Measurements from ENCODE around the gene ZNF324B. TPM values are rescaled to one million over a fixed set of nuclear protein-coding genes. Genes with fewer than 3 reads are reported as not detected.
"Not testable (repeated sequence)": the region's sequence is repeated elsewhere in the genome, so short reads cannot be mapped to it uniquely, and the experiment has no call there.

ZNF324B gene
- total RNA-seq, result 4.8 and 7.1 TPM in 2 replicates

DNA sequence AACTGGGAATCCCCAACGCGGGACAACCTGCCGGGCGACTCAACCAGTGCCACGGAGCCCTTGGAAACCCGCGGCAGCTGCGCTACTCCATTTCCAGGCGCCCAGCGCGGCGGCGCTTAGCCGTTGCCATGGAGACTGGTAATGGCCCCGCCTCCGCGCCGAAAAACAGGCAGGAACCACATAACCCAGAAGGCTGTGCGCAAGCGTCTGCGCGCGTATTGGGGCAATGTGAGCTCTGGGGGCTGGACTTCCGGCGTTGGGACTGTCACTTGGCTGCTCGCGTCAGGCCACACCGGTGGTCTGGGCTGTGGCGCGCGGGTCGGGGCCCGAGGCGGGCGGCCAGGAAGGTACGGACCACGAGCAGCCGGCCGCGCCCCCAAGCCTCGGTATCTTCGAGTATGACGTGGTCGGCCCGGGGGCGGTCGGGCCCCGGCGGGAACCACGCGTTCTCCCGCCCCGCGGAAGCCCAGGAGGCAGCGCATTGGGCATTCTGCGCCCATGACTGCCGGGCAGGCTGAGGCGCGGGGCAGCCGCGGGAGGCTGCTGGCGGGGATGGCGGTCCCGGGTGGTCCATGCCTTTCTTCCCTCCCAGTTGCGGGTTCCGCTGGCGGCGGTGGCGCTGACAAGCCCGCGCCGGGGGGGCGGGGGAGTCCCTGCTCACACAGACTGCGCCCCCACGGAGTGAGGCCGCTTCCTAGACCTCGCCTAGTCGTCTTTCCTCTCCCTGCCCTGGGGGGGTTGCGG is at the start of gene ZNF324B:
Gene ZNF324B, plus strand, starts transcription at position 265 of the 744 bp plus-strand sequence. CDS start 2,080 bp downstream, outside the sequence.
- DNase-seq (ENCODE audit: low read depth in 2 of 2), result peak; percentile 96 to 97

DNA sequence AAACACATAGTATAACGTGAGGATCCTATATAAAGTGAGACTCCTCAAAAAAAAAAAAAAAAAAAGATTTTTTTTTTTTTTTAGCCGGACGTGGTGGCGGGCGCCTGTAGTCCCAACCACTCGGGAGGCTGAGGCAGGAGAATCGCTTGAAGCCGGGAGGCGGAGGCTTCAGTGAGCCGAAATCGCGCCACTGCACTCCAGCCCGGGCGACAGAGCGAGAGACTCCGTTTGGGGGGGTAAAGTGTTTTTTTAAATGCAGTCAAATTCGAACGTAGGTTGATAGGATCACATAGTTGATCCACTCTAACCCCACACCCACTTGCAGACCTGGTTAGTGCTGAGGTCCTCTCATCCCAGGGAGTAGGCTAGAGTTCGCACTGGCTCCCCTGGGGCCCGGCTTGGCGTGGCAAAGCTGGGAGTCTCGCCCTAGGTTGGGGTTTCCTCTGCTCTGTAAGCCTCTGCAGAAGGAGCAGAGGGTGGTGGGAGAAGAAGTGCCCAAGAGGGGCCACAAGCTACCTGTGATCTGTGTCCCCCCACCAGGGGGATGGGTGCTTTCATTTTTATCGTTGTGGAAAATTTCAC is 49.5 kb upstream of the ZNF324B start:
- DNase-seq (ENCODE audit: low read depth in 2 of 2), result no peak

DNA sequence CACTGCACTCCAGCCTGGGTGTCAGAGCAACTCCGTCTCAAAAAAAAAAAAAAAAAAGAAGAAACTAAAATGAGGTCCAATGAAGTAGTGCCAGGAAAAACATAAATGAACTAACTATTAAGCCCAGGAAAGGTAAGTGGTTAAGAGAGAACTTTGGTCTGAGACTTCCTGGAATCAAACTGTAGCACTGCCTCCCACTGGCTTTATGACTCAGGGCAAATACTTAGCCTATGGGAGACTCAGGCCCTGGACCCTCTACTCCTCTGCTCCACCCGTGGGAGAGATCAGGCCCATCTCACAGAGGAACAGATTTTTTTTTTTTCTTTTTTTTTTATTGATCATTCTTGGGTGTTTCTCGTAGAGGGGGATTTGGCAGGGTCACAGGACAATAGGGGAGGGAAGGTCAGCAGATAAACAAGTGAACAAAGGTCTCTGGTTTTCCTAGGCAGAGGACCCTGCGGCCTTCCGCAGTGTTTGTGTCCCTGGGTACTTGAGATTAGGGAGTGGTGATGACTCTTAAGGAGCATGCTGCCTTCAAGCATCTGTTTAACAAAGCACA is 47.4 kb upstream of the ZNF324B start:
- not testable (repeated sequence) for DNase-seq (ENCODE audit: low read depth in 2 of 2)

DNA sequence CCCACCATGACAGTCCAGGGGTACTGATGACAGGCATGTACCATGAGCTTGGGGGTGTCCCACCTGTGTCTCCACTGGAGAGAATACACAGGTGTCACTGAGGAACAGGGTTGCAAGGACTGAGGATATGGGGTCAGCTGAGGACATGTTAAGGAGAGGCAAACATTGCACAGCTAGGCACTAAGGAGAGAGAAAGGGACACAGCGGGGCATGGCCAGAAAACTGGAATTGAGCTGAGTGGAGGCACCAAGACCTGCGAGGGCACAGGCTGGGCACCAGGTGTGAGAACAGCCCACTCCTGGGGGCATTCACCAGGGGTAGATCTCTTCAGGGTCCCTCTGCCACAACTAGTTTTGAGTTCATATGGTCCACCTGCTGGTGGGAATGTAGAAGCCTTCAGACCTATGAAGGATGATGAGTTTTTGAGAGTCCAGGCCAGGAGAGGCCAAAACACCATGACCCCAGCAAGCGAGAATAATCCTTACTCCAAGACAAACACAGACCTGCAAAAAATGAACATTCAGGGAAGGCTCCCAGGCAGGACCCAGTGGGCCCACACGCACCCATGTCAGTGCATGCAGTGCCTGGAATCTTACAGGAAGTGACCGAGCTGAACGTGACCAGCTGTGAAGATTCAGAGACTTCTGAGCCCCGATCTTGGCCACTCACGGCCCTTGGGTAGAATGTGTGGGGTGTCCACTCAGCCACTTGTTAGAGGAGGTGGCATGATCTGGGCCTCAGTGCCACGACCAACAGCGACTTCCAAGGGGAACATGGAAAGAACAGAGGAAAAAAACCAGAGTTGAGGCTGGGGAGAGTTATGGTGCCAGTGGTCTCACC is 44.4 kb upstream of the ZNF324B start:
- DNase-seq (ENCODE audit: low read depth in 2 of 2), result no peak

DNA sequence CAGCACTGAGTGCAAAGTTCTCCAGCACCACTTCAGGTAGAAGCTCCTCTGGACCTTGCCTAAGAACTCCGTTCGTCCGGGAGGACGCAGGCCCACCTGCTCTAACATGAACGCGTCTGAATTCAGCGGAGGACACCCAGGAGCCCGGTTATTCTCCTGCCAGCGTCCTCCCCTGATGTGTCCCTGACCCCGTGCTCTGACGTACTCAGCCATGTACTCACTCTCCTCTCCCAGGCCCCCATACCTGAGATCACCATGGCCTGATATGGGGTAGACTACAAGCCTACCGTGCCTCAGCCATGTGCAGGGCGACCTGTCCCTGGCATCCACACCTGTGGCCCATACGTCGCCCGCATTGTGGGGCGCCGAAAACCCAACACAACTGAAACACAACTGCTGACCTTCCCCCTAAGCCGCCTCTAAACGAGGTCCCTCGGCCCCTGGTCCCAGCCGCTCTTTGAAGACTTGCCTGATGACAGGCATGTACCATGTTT is 43.7 kb upstream of the ZNF324B start:
- DNase-seq (ENCODE audit: low read depth in 2 of 2), result peak in 1 of 2 donors; percentile 24

DNA sequence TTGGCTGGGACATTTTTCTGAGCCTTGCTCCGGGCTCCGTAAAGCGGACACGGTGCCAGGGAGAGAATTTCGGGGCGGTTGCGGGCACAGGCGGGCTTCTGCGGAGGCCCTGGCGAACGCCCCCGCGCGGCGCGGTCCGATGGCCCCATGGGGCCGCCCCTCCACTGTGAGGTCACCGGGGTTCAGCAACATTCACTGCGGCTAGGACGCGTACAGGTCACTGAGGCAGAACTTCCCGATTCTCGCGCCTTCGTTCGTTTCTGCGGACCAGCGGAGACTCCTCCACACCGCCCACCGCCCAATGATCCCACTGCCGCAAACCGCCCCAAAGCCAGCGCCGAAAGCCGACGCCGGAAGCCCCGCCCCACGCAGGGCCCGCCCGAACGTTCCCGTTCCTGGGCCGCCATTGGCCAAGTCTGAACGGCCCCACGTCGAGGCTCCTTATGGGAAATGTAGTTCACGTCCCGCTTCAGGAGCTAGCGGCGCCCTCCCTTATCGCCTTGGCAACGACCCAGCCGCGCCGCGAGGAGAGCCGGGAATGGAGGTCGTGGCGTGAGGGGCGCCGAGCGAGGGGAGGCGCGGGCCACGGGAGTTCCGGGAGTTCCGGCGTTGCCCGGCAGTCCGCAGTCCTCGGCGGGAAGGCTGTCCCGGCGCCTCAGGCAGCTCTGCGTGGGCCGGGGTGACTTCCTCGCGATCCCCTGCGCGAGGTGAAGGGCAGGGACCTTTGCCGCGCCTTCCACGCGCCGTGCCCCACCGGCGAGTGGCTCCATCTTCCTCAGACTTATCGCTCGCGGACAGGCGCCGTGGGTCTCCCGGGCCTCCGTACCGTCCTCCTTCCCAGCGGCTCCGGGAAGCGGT is 43.0 kb upstream of the ZNF324B start, which contains the start of gene ZNF584:
Gene ZNF584, plus strand, starts transcription at position 498 of the 858 bp plus-strand sequence. CDS start 499 bp downstream, outside the sequence.
- DNase-seq (ENCODE audit: low read depth in 2 of 2), result peak; percentile 95 to 96

DNA sequence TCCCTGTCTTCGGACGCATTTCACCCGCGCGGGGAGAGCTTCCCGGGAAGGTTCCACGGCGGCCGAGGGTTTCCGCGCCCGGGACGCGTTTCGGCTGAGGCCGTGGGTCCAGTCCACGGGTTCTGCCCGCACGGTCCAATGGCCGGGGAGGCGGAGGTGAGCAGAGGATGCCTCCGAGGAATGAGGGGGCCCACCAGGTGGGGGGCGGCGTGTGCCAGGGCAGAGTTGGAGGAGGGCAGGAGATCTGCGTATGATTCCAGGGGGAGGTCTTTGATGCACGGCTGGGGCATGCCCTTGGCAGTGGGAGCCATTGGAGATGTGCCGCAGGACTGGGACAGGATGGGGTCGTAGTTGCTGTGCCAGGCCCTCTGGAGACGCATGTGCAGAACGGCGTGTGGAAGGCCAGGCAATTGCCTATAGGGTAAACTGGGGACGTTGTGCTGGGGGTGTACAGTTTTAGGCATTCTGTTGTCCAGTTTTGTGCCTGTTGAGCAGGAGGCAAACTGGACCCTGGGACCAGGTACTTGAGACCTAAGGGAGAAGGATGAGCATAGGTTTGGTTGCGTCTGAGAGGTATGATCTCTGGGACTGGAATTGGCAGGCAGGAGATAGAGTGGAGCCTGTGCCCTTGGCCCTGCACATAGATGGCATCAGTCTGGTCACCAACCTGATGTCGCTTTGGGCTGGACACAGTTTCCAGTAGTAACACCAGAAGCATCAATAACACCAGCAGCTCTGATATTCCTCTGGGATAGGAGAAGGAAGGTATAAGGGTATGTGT is 42.2 kb upstream of the ZNF324B start:
- peak; percentile 36 to 51 for DNase-seq (ENCODE audit: low read depth in 2 of 2)

DNA sequence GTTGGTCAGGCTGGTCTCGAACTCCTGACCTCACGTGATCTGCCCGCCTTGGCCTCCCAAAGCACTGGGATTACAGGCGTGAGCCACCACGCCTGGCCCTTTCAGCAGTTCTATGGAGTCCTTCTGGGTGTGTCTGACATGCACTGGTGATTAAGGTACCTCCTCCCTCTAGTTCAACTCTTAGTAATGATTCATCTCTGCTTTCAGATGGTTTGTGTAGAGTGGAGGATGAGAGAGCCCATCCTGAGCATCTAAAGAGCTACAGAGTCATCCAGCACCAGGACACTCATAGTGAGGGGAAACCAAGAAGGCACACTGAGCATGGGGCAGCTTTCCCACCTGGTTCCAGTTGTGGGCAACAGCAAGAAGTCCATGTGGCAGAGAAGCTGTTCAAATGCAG is 34.8 kb upstream of the ZNF324B start:
- DNase-seq (ENCODE audit: low read depth in 2 of 2), result no peak

DNA sequence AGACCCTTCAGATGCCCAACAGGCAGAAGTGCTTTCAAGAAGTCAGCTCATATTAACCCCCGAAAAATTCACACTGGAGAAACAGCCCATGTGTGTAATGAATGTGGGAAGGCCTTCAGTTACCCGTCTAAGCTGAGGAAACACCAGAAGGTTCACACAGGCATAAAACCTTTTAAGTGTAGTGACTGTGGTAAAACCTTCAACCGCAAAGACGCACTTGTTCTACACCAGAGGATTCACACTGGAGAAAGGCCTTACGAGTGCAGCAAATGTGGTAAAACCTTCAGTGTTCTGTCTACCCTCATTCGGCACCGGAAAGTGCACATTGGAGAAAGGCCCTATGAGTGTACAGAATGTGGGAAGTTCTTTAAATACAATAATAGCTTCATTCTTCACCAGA is 34.4 kb upstream of the ZNF324B start:
- DNase-seq (ENCODE audit: low read depth in 2 of 2), result no peak

DNA sequence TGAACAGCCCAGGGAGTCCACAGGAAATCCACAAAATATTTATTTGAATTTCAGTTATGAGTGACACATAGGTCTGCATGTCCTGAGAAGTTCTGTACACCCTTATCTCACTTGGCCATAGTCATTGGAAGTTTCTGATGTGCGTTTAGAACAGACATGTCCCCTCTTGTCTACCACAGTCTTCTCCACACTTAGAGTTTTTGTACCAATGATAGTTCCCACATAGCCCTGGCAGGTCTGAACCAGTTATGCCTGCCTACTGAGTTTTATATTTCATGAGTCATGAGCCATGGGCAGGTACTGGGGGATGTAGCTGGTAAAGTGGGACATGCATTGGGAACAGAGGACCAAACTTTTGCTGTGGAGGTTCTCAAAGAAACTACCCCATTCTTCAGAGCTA is 22.8 kb upstream of the ZNF324B start:
- DNase-seq (ENCODE audit: low read depth in 2 of 2), result no peak

DNA sequence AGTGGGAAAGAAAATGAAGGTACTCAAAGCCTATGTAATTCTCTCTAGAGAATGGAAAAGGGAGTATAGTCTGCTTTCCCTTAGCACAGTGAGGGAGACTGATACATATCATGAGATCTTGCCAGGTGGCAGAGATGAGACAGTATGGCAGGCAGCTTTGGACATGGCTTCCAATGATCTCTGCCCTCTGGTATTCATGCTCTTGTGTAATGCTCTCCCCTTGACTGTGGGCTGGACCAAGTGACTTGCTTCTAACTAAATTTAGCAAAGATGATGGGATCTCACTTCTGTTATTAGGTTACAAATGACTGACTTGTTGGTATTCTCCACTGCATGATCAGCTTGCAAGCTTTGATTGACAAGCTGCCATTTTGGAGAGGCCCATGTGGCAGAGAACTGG is 21.7 kb upstream of the ZNF324B start:
- DNase-seq (ENCODE audit: low read depth in 2 of 2), result no peak

DNA sequence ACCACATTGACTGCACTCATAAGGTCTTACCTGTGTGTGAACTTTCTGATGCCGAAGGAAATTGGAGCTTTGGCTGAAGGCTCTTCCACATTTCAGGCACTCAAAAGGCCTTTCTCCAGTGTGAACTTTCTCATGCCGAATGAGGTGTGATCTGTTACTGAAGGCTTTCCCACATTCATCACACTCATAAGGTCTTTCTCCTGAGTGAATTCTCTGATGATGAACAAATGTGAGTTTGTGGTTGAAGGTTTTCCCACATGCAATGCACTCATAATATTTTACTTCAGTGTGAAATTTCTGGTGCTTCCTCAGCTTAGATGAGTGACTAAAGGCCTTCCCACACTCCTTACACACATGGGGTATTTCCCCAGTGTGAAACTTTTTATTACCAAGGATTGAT is 17.2 kb upstream of the ZNF324B start:
- DNase-seq (ENCODE audit: low read depth in 2 of 2), result peak in 1 of 2 donors; percentile 21

DNA sequence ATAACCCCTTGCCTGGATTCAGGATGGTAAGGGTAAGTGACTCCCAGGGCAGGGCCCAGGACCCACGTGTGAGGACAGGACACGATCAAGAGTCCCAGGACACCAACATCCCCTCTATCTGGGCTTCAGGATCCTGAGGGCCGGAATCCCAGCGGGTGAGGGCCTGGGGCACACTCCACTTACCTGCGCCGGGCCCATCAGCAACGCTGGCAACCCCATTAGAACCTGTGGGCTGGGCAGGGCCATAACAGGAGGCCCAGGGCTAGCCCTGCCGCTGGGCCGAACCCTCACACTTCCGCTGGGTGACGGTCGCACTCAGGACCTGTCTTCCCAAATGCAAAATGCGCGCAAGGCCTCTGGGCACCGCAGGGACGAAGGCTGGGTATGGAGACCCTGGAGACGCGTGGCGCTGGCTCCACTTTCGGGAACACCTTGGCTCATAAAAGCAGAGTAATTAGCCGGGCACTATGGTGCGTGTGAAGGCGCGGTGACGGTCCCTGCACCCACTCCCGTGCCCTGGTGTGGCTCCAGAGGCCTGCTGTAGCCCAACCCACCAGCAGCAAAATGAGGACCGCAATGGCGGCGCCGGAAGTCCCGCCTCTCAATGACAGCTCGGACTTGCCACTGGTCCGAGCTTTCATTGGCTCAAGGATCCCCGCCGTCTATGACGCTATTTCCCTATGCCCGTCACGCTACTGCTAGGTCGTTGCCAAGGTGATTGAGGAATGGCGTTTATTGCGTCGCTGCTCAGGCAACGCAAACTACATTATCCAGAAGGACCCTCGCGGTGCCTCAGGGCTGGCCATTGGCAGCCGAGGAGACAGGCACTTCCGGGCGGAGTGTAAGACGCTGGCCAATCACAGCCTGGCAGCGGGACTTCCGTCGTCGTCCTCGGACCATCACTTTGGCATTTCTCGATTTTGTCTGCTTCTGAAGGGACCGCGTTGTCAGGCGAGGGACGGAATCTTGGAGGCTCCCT is 11.6 kb upstream of the ZNF324B start, which contains the start of gene ZNF132:
Gene ZNF132, minus strand, starts transcription at position 578 of the 979 bp plus-strand sequence. Its CDS starts 332 bp downstream, at position 246.
- peak; percentile 100 for DNase-seq (ENCODE audit: low read depth in 2 of 2)

DNA sequence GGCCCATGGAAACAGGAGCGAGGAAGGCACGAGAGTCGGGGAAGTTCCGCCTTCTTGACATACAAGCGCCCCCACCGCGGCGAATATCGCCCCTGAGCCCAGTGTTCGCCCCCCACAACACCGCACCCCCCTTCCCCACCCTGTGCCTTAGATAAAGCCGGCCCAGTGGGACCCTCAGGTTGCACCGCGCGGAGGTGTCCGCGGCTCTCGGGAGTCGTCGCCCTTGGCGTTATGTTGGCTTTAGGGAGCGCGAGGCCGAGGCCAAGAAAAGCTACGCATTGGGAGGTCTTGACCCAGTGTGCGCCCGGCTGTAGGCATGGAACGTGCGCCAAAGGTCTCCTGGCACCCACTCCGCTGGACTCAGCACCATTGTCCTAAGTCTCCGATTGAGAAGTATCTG is 10.9 kb upstream of the ZNF324B start:
- no peak for DNase-seq (ENCODE audit: low read depth in 2 of 2)

DNA sequence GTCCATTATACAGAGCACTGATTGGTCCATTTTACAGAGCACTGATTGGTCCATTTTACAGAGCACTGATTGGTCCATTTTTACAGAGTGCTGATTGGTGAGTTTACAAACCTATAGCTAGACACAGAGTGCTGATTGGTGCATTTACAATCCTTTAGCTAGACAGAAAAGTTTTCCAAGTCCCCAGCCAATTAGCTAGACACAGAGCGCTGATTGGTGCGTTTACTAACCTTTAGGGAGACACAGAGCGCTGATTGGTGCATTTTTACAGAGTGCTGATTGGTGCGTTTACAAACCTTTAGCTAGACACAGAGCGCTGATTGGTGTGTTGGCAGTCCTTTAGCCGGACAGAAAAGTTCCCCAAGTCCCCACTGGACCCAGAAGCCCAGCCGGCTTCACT is 8.4 kb upstream of the ZNF324B start:
- not testable (repeated sequence) for DNase-seq (ENCODE audit: low read depth in 2 of 2)

DNA sequence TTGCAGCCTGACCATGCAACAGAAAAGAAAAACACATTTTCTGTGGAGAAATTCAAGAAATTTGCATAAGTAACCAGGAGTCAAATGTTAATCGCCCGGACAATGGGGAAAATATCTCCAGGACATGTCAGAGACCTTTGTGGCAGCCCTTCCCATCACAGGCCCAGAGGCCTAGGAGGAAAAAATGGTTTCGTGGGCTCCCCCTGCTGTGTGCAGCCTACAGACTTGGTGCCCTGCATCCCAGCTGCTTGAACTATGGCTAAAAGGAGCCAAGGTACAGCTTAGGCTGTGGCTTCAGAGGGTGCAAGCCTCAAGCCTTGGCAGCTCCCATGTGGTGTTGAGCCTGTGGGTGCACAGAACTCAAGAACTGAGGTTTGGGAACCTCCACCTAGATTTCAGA is 2.6 kb upstream of the ZNF324B start:
- DNase-seq (ENCODE audit: low read depth in 2 of 2), result not testable (repeated sequence)

DNA sequence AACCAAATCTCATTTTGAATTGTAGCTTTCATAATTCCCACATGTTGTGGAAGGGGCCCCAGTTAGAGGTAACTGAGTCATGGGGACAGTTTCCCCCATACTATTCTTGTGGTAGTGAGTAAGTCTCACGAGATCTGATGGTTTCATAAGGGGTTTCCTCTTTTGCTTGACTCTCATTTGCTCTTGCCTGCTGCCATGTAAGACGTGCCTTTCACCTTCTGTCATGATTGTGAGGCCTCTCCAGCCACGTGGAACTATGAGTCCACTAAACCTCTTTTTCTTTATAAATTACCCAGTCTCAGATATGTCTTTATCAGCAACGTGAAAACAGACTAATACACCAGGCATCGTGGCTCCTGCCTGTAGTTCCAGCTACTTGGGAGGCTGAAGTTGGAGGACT is 1.4 kb upstream of the ZNF324B start:
- not testable (repeated sequence) for DNase-seq (ENCODE audit: low read depth in 2 of 2)

DNA sequence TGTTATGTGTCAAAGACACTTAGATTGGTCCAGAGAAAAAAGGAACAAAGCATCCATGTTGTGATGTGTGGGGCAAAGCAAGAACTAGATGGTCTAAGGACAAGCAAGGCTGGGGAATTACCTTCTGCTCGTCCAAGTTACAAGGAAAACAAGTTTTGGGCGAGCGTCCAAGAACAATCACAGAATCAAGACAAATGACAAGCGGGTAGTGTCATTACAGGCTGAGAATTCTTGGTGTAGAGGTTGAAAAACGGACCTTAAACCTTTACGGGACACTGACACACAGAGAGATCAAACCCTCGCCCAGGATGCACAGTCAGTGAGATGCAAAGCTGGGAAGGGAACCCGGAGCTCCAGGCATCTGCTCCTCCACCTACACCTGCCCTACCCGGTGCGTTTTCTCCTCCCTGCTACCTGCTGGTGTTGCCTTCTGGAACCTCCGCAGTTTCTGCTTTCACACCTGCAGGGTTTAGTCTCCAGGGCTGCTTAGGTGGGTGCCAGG is 515 bp upstream of the ZNF324B start:
- DNase-seq (ENCODE audit: low read depth in 2 of 2), result peak in 1 of 2 donors; percentile 15
